Tongue (tissue), 2 donors: ENCODE data around the gene PLCG2. TPM values are rescaled to one million over a fixed set of nuclear protein-coding genes. Genes with fewer than 3 reads are reported as not detected.
"Not testable (repeated sequence)": the region's sequence is repeated elsewhere in the genome, so short reads cannot be mapped to it uniquely, and the experiment has no call there.

Experiments
- DNase-seq: peaks from one replicate; pipeline ENCODE4 v3.0.0-alpha.2; 2015
- total RNA-seq: library from RNA; depleted of rRNA; stranded (reverse); fragments of >200 nt; gene quantifications from one replicate; pipeline ENCODE4 v1.2.3, GENCODE V29; 2014

The PLCG2 gene
- total RNA-seq, 1 donor from 2014 or later, result 10.4 TPM

DNA sequence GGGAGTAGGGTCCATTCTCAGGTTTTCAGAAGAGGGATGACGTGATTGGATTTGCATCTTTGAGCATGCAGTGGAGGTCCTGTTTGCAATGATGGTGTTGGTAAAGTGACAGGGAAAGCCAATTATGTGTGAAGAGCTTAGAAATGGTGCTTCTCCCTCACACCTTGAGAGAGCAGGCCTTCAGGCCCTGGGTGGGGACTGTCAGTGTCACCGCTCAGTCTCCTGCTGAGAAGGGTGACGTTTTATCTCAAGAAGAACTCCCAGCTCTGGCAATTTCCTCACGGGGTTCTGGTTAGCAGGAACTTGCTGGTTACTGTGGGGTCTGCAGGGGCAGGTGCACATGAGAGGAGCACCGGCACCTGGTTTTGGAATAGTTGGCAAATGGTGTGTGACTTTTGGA, 11.2 kb downstream of the PLCG2 start:
- DNase-seq, result no peak

DNA sequence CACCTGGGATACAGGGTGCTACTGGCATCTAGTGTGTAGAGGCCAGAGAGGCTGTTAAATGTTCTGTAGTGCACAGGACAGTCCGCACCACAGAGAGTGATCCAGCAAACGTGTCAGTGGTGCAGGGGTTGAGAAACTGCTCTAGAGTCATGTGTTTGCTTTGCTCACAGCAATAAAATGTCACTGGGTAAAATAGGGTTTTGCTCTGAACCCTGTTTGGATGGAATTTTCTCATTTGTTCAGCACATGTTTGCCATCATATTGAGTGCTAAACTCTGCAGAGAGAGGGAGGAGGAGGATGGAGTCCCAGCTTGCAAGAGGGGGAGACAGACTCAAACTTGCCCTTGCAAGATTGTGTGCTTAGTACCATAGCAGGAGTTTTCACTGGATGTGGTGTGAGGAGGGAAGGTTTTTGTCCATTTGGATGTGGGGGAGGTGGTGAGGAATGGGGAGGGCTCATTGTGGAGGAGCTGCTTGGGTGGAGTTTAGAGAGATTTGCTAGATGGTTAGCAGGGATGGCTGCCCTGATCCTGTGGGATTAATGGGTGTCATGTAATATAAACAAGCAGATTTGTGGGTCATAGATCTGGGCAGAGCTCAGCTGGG, 11.8 kb downstream of the PLCG2 start:
- no peak for DNase-seq

DNA sequence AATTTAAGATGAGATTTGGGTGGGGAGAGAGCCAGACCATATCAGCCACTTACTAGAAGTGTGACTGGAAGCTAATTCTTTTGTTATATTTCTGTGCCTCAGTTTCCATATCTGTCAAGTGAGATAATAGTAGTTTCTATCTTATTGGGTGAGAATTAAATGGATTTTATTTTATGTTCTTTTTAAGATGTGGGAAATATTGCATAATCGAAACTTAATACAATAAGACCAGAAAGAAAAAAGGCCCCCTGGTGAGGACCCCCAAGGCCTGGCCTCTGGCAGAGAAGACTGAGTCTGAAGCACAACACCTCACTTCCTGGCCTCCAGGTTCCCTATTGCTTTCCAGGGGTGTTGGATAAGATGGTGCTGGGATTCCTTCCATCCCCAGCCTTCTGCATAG, 13.7 kb downstream of the PLCG2 start:
- DNase-seq, result no peak

DNA sequence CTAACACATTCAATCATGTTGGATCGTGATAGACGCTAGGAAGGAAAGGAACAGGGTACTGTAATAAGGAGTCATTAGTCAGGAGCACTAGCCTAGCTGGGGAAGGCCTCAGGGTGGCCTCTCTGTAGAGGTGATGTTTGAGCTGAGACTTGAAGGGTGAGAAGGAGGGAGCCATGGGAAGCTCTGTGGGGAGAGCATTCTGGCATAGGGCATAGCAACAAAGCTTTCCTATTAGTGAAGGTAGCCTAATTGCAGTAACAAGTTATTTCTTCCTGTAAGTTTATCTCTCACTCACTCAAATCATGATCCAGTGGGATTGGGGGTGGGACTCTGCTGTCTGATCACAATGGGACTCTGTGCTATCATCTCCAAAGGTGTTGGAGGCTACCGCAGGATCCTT, 16.1 kb downstream of the PLCG2 start:
- DNase-seq, result no peak

DNA sequence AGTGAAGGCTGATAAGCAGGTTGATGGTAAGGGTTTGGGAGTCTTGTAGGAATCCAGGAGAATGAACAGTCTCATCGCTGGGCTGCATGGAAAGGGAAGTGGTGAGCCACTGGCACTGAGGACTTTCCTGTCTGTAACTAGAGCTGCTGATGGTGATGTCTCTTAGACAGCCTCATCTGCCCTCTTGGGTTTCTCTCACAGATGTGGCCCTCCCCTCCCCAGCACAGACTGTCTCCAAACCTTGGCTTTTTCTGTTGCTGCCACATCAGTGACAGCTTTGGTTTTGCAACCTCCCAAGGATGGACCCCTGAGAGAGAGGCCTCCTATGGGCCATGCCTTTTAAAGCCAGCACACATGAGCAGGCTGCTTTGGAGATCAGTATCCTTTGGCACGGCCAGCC, 16.9 kb downstream of the PLCG2 start:
- no peak for DNase-seq

DNA sequence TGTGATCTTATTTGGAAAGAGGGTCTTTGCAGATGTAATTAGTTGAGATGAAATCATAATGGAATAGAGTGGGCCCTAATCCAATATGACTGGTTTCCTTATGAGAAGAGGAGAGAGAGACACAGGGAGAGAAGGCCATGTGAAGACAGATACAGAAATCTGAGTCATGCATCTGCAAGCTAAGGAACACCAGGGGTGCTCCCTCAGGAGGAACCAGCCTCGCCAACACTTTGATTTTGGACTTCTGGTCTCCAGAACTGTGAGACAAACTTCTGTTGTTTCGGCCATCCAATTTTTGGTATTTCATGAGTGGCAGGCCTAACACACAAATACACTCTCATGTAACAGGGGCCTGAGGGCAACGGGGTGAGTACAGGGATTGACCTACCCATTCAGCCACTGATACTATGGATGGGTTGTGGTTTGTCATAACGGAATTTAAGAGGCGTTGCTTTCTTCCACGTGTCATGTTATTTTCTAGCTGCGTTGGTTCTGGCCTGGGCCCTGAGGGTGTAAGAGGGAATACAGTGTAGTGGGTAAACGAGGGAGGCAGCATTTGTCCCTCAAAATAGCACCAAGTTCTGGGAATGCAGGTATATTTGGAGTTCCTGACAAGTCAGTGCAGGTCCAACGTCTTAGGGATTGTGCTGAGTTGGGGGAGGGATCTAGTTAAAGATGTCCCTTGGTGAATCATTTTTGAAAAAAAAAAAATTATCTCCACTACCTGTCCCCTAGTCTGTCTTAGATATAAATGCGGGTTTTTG, 17.7 kb downstream of the PLCG2 start:
- no peak for DNase-seq

DNA sequence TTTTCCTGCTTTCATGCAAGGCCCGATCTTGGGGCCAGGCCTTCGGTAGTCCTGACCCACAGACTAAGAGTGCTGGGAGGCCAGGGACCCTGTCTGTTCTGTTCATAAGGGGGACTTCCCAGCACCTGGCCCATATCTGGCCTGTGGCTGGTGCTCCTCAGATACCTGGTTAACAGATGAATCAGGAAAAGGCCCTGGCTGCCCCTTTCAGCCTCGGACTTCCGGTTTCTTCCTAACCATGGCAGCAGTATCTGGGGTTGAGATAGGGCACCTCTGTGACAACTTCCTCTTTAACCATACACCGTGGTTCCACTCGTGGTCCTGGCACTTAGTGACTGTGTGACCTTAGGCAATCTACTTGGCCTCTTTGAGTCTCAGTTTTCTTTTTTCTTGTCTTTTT, 18.4 kb downstream of the PLCG2 start:
- DNase-seq, result no peak

DNA sequence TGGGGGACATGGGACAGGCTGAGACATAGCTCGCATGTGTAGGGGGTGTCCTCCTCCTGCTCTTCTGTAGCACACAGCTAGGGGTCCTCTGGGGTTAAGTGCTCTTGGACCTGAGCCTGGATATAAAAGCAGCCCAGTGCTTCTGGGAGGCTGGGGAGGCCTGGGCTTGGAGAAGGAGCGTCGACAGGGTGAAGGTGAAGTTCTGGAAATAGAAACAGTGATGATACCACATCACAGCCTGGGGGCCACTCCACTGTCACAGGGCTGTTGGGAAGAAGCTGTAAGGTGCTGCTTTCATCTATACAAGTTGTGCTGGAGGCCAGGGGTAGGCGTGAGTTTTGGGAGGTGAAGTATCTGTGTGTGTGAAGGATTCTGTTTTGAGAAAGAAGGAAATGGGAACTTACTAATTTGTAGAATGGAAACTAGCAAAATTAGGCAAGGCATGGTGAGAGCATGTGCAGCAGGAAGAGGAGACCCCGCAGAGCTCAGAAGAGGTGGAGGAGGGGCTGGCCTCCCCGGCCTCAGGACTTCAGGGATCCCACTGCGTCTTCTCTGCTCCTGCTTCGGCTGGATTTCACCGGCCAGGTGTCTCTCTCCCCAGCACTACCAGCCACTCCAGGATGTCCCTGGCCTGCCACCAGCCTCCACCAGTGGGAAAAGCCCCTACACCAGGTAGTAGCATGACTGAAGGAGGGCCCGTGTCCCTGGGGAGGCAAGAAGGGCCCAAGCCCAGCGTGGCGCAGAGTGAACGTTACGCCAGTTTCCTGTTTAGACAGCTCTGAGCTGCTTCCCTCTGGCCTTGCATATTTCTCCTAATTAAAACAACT, 19.4 kb downstream of the PLCG2 start:
- DNase-seq, result no peak

DNA sequence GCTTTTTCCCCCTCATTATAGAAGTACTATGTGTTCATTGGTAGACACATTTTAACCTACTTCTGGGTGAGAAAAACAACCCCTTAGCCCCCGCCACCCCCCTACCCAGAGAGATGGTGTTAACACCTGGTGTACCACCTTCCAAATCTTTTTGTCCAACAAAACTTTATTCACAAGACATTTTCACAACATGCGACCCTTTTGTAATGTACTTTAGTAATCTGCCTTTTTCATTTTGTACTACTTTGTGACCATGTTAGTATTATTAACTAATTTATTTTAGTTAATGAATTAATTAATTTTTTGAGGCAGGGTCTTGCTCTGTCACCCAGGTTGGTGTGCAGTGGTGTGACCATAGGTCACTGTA, 20.0 kb downstream of the PLCG2 start:
- no peak for DNase-seq

DNA sequence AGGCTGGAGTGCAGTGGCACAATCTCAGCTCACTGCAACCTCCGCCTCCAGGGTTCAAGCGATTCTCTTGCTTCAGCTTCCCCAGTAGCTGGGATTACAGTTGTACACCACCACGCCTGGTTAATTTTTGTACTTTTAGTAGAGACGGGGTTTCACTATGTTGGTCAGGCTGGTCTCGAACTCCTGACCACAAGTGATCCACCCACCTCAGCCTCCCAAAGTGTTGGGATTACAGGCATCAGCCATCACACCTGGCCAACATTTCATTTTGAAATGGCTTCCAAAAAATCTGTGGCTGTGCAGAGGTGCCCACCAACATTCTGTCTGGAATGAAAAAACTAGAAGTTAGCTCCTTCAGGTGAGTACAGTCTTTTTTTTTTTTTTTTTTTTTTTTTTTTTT, 22.6 kb downstream of the PLCG2 start:
- DNase-seq, result not testable (repeated sequence)

DNA sequence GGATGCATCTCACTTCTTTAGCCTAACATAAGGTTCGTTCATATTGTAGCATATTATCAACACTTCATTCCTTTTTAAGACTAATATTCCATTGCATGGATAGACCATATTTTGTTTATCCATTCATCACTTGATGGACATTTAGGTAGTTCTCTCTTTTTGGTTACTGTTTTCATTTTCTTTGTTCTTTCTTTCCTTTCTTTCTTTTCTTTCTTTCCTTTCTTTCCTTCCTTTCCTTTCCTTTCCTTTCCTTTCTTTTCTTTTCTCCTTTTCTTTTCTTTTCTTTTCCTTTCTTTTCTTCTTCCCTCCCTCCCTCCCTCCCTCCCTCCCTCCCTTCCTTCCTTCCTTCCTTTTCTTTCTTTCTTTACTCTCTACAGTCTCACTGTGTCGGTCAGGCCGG, 24.2 kb downstream of the PLCG2 start:
- DNase-seq, result no peak

DNA sequence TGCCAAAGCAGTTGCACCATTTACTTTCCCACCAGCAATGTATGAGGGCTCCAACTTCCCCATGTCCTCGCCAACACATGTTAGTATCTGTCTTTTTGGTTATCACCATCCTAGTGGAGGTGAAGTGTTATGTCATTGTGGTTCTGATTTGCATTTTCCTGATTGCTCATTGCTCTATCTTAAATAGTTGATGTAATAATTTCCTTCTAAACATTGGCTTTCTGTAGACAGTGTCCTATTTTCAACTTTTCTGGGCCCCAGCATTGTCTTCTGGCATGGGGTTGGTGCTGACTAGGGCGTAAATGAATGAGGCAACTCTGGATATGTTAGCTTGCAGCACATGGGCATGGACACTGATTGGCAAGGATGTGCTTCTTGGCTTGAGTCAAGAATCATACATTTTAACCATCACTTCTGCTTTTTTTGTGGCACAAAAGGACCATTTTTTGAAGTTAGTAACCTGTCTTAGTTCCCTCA, 25.1 kb downstream of the PLCG2 start:
- DNase-seq, result no peak

DNA sequence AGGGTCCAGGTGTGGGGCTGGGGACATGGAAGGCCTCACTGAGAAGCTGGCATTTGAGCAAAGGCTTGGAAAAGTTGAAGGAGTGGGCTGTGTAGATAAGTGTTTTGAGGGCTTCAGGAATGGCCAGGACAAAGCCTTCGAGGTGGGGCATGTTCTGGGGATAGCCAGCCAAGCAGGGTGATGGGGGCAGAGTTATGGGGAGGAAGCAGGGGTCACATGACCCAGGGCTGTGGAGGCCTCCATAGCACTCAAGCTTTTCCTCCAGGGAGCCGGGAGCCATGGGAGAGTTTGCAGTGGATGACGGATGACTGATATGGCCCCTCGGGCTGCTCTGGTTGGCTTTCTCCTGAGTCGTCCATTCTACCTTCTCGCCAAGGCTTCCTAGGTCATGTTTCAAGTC, 27.6 kb downstream of the PLCG2 start:
- no peak for DNase-seq

DNA sequence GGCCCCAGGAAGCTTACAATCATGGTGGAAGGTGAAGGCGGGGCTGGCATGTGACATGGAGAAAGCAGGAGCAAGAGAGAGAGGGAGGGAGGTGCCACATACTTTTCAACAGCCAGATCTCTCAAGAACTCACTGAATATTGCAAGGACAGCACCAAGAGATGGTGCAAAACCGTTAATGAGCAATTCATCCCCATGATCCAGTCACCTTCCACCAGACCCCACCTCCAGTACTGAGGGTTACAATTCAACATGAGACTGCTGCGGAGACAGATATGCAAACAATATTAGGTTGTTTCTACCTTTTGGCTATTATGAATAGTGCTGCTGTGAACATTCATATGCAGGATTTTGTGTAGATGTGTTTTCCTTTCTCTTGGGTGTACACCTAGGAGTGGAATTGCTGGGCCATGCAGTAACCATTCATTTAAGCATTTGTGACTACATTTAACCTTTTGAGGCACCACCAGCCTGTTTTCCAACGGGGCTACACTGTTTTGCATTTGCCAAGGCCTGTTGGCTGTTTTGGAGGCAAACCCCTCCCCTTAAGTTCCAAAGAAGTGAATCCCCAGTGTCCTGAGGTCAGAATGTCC, 28.8 kb downstream of the PLCG2 start:
- no peak for DNase-seq

DNA sequence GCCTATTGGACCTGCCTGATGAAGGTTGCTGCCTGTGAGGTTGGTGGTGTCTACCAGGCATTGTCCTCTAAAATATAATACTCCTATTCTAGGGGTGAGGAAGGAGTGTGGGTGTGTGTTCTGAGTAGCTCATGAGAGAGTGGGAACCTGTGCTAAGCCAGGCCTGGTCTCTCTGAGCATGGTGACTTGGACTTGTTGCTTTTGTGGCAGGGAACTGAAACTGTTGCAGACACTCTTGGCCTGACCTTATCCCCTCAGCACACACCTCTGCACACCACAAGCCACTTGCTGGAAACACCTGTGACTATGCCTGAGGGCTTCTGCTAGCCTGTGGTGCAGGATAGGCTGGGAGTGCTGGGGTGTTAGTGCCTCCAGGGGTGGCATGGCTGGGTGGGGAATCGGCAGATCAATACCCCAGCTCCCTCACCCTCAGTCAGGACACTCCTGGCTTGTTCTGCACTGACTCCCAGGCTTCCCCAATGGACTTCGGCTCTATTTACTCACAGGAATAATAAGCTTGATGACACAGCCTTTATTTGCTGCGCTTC, 29.9 kb downstream of the PLCG2 start:
- DNase-seq, result no peak

DNA sequence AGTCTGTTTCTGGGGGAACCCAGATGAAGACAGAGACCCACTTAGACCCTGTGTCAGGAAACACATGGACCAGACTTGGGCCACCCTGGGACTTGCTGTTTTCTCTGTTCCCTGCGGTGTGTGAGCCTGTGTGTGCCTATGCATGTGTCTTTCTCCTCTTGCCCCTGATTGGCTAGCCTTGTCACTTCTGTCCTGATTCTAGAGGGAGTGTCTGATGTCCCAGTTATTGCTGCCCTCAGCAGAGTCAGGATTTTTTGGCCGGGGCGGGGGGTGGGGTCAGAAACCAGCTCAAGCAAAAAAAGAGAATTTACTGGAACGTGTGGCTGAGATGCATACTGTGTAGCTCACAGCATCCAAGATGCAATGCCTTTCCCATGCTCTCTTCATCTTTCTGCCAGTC, 30.5 kb downstream of the PLCG2 start:
- DNase-seq, result no peak

DNA sequence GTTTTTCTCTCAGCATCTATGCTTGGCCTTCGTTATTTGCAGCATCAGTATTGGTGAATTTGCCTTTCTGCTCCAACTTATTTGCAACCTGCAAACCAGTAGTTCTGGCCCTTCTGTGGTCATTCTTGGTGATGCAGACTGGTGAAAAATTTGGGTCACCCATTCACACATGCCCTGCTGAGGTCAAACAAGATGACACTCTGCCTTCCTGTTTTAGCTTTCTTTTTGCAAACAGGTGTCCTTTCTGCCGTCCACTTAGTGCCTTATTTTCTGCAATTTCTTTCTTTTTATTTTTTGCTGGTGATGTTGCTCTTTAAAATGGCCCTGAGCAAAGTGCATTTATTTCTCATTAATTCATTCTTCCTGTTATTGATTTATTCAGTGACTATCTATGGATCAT, 31.3 kb downstream of the PLCG2 start:
- DNase-seq, result no peak

DNA sequence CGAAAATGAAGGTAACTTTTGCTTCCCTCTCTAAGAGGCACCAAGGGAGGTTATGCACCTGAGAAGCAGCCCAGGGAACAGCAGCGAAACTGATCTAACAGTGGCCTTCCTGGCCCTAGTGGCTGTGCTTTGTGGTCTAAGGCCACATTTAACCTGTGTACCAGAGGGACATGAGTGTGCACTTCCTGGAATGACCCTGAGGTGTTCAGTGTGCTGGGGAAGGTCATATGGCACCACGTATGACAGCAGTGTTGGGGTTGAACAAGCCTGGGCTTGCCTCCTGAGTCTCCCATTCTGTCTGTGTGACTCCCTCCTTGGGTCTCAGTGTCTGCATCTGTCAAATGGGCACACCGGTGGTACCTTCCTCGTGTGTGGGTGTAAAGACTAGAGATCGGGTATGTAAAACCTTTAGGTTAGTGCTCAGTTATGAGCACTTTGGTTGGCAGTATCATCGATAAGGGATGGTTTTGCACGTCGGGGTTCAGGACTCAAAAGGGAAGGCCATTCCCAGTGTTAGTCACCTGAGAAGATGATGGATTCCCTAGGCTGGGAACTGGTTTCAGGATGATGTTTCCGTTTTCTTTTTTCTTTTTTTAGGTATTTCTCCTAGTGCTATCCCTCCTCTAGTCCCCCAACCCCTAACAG, 31.9 kb downstream of the PLCG2 start:
- DNase-seq, result no peak

DNA sequence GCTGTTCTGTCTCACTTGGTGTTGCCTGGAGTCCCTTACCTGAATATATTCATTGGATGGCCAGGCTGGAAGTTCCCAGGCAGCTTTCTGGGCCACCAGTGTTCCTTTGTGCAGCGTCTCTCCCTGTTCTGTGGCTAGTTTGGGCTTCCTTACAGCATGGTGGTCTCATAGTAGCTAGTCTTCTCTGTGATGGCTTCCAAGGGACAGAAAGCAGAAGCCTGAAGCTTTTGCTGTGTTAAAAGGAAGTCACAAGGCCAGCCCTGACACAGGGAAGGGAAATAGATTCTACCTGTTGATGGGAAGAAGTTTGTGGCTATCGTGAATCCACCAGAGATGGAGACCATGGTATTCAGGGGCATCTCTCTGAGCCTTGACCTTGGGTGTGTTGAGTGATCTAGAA, 34.6 kb downstream of the PLCG2 start:
- DNase-seq, result no peak

DNA sequence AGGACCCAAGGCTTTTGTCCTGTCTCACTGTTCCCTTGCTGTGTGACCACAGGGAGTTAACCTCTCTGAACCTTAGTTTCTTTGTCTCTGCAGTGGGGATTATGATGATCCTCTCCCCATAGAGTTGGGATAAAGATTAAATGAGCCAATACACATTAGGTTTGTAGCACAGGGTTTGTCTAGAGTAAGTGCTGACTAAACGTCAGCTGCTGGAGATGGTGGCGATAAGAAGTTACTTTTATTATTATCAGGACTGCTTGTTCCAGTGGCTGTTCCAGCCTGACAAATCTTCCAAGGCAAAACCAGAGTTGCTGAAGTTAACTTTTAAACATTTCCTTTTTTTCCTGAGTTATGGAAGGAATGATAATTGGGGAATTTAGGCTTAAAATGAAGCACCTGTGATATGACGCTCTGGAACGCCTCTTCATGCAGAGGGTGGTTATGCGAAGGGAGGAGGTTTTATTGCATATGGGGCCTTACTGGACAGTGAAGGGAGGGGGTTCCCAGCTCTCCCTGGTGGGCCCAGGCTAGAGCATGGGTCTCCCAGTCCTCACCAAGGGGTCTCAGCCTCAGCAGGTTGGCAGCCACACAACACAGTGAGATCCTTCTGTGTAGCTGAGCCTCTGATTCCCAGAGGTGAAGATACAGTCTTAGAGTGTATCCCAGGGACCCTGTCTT, 35.8 kb downstream of the PLCG2 start:
- no peak for DNase-seq

DNA sequence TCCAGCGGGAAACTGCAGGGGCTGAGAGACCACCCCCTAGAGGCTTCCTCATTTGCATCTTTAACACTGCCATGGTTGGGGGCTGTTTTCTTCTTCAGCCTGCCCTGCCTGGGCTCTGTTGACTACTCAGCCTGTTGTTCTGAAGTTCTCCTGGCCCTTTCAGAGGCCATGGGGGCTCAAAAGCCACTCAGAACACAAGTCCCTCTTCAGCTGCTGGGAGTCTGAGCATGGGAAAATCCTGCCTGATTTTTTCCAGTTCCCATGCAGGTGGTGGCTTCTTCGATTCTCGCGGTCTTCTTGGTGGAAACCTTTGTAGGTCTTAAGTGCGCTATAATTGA, 36.3 kb downstream of the PLCG2 start:
- no peak for DNase-seq

DNA sequence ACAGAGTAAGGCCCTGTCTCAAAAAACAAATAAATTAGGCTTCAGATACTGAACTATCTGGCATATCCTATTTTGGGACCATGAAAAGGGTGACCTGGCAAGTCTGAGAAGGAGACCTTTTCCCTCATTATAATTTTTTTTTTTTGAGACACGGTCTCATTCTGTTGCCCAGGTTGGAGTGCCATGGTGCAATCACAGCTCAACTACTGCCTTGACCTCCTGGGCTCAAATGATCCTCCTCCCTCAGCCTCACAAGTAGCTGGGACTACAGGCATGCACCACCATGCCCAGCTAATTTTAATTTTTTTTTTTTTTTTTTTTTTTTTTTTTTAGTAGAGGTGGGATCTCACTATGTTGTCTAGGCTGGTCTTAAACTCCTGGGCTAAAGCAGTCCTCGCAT, 37.3 kb downstream of the PLCG2 start:
- no peak for DNase-seq
